ENCODE measurements around the gene ARID4B.

Gene ARID4B

GRCh38 chr1:235325139-235325538 lies 2.8 kb downstream of the ARID4B start:
- H4K91ac ChIP-seq (ENCODE audit: low read depth, low read length), result no peak overlapping the region
- H3K23ac ChIP-seq (ENCODE audit: low read length), result no peak overlapping the region
- no peak overlapping the region for H2AK5ac ChIP-seq (ENCODE audit: low read length)
- no peak overlapping the region for H2BK12ac ChIP-seq (ENCODE audit: low read length)
- H3K4ac ChIP-seq (ENCODE audit: low read depth, low read length), result no peak overlapping the region
- H3K4me3 ChIP-seq (ENCODE audit: low read depth, low read length), result no peak overlapping the region
- H4K8ac ChIP-seq (ENCODE audit: low read depth, low read length), result no peak overlapping the region
- 100% methylated on average over 1 of the region's 3 CpGs for WGBS (ENCODE audit: extremely low coverage, insufficient coverage, insufficient read length)
- H3K9ac ChIP-seq (ENCODE audit: low read length), result no peak overlapping the region
- H3K9me3 ChIP-seq (ENCODE audit: insufficient read depth, low read depth, low read length), result no peaks in the 10 kb centered on the region
- no peak overlapping the region for H2BK120ac ChIP-seq (ENCODE audit: insufficient read depth, low read length, poor library complexity)
- H4K12ac ChIP-seq (ENCODE audit: low read depth, low read length), result no peak overlapping the region
- peaks cover 23% of the 10 kb centered on the region for H3K79me1 ChIP-seq (ENCODE audit: low read length)
- no peak overlapping the region for H3K27ac ChIP-seq (ENCODE audit: low read depth, low read length)
- H3K79me2 ChIP-seq (ENCODE audit: control insufficient read depth, insufficient read depth, low read length, poor library complexity), result peaks cover 35% of the 10 kb centered on the region
- no peak overlapping the region for H3K18ac ChIP-seq (ENCODE audit: low read length)
- H2AFZ ChIP-seq (ENCODE audit: insufficient read depth, low read length, poor library complexity), result no peak overlapping the region
- H3K4me2 ChIP-seq (ENCODE audit: low read length), result no peak overlapping the region
- H3K4me1 ChIP-seq (ENCODE audit: control insufficient read depth in 1 of 2, insufficient read depth in 2 of 2, low read length in 2 of 2), result no peaks in the 10 kb centered on the region
- no peaks in the 10 kb centered on the region for H3K27me3 ChIP-seq (ENCODE audit: insufficient read depth, low read length)
- DNase-seq, result no peak
- peaks cover under 1 to 6% of the 10 kb centered on the region in 2 experiments for H3K36me3 ChIP-seq (ENCODE audit: control insufficient read depth in 1 of 2, insufficient read depth in 2 of 2, low read length in 2 of 2)
- no peak overlapping the region for H3K14ac ChIP-seq (ENCODE audit: low read length)
- no peak overlapping the region for H2BK5ac ChIP-seq (ENCODE audit: low read depth, low read length, poor library complexity)

GRCh38 chr1:235324296-235324695 lies 3.7 kb downstream of the ARID4B start:
- H2AFZ ChIP-seq (ENCODE audit: insufficient read depth, low read length, poor library complexity), result peak overlapping the region; percentile 38
- no peak overlapping the region for H2BK12ac ChIP-seq (ENCODE audit: low read length)
- peaks cover 21% of the 10 kb centered on the region for H3K79me1 ChIP-seq (ENCODE audit: low read length)
- H3K36me3 ChIP-seq (ENCODE audit: control insufficient read depth in 1 of 2, insufficient read depth in 2 of 2, low read length in 2 of 2), result peaks cover 5 to 9% of the 10 kb centered on the region in 2 experiments
- H3K9me3 ChIP-seq (ENCODE audit: insufficient read depth, low read depth, low read length), result no peaks in the 10 kb centered on the region
- no peak overlapping the region for H3K23ac ChIP-seq (ENCODE audit: low read length)
- H2BK5ac ChIP-seq (ENCODE audit: low read depth, low read length, poor library complexity), result no peak overlapping the region
- peaks cover 33% of the 10 kb centered on the region for H3K79me2 ChIP-seq (ENCODE audit: control insufficient read depth, insufficient read depth, low read length, poor library complexity)
- H3K4me3 ChIP-seq (ENCODE audit: low read depth, low read length), result no peak overlapping the region
- H3K14ac ChIP-seq (ENCODE audit: low read length), result no peak overlapping the region
- no peak overlapping the region for H2BK120ac ChIP-seq (ENCODE audit: insufficient read depth, low read length, poor library complexity)
- H4K8ac ChIP-seq (ENCODE audit: low read depth, low read length), result no peak overlapping the region
- H3K4me1 ChIP-seq (ENCODE audit: control insufficient read depth in 1 of 2, insufficient read depth in 2 of 2, low read length in 2 of 2), result no peaks in the 10 kb centered on the region
- 100% methylated on average over 1 of the region's 5 CpGs for WGBS (ENCODE audit: extremely low coverage, insufficient coverage, insufficient read length)
- no peak for DNase-seq
- H2AK5ac ChIP-seq (ENCODE audit: low read length), result no peak overlapping the region
- H4K91ac ChIP-seq (ENCODE audit: low read depth, low read length), result no peak overlapping the region
- H3K27me3 ChIP-seq (ENCODE audit: insufficient read depth, low read length), result no peaks in the 10 kb centered on the region
- H3K27ac ChIP-seq (ENCODE audit: low read depth, low read length), result no peak overlapping the region
- H3K4me2 ChIP-seq (ENCODE audit: low read length), result no peak overlapping the region
- H4K12ac ChIP-seq (ENCODE audit: low read depth, low read length), result no peak overlapping the region
- peak overlapping the region; percentile 97 for H3K4ac ChIP-seq (ENCODE audit: low read depth, low read length)
- H3K9ac ChIP-seq (ENCODE audit: low read length), result no peak overlapping the region
- no peak overlapping the region for H3K18ac ChIP-seq (ENCODE audit: low read length)

- no peak overlapping the region for H4K8ac ChIP-seq (ENCODE audit: low read depth, low read length)
- no peak overlapping the region for H3K23ac ChIP-seq (ENCODE audit: low read length)
- no peak overlapping the region for H4K91ac ChIP-seq (ENCODE audit: low read depth, low read length)
- no peak overlapping the region for H2BK5ac ChIP-seq (ENCODE audit: low read depth, low read length, poor library complexity)
- no peak overlapping the region for H2AFZ ChIP-seq (ENCODE audit: insufficient read depth, low read length, poor library complexity)
- H3K9ac ChIP-seq (ENCODE audit: low read length), result no peak overlapping the region
- H2AK5ac ChIP-seq (ENCODE audit: low read length), result no peak overlapping the region
- DNase-seq, result no peak
- no peak overlapping the region for H3K27ac ChIP-seq (ENCODE audit: low read depth, low read length)
- H3K79me1 ChIP-seq (ENCODE audit: low read length), result no peaks in the 10 kb centered on the region
- H3K79me2 ChIP-seq (ENCODE audit: control insufficient read depth, insufficient read depth, low read length, poor library complexity), result peaks cover 23% of the 10 kb centered on the region
- H4K12ac ChIP-seq (ENCODE audit: low read depth, low read length), result no peak overlapping the region
- no peak overlapping the region for H3K14ac ChIP-seq (ENCODE audit: low read length)
- H3K9me3 ChIP-seq (ENCODE audit: insufficient read depth, low read depth, low read length), result no peaks in the 10 kb centered on the region
- WGBS (ENCODE audit: extremely low coverage, insufficient coverage, insufficient read length), result no CpG with 5 or more reads among the region's 6 CpGs
- no peak overlapping the region for H3K4me3 ChIP-seq (ENCODE audit: low read depth, low read length)
- H2BK120ac ChIP-seq (ENCODE audit: insufficient read depth, low read length, poor library complexity), result no peak overlapping the region
- H3K36me3 ChIP-seq (ENCODE audit: control insufficient read depth in 1 of 2, insufficient read depth in 2 of 2, low read length in 2 of 2), result peaks cover 11 to 14% of the 10 kb centered on the region in 2 experiments
- H3K18ac ChIP-seq (ENCODE audit: low read length), result no peak overlapping the region
- H3K4me2 ChIP-seq (ENCODE audit: low read length), result no peak overlapping the region
- H3K27me3 ChIP-seq (ENCODE audit: insufficient read depth, low read length), result no peaks in the 10 kb centered on the region
- H3K4ac ChIP-seq (ENCODE audit: low read depth, low read length), result peak overlapping the region; percentile 78
- H2BK12ac ChIP-seq (ENCODE audit: low read length), result no peak overlapping the region
- no peaks in the 10 kb centered on the region for H3K4me1 ChIP-seq (ENCODE audit: control insufficient read depth in 1 of 2, insufficient read depth in 2 of 2, low read length in 2 of 2)
Observed at GRCh38 chr1:235320521-235321179, 7.3 kb downstream of the ARID4B start.

GRCh38 chr1:235319255-235319654 lies 8.7 kb downstream of the ARID4B start:
- no peak overlapping the region for H3K23ac ChIP-seq (ENCODE audit: low read length)
- no peaks in the 10 kb centered on the region for H3K4me1 ChIP-seq (ENCODE audit: control insufficient read depth in 1 of 2, insufficient read depth in 2 of 2, low read length in 2 of 2)
- no peak overlapping the region for H4K91ac ChIP-seq (ENCODE audit: low read depth, low read length)
- DNase-seq, result no peak
- no peak overlapping the region for H3K4me3 ChIP-seq (ENCODE audit: low read depth, low read length)
- no peak overlapping the region for H3K18ac ChIP-seq (ENCODE audit: low read length)
- H2AFZ ChIP-seq (ENCODE audit: insufficient read depth, low read length, poor library complexity), result no peak overlapping the region
- H3K9me3 ChIP-seq (ENCODE audit: insufficient read depth, low read depth, low read length), result no peaks in the 10 kb centered on the region
- no peaks in the 10 kb centered on the region for H3K27me3 ChIP-seq (ENCODE audit: insufficient read depth, low read length)
- H4K12ac ChIP-seq (ENCODE audit: low read depth, low read length), result no peak overlapping the region
- no peak overlapping the region for H4K8ac ChIP-seq (ENCODE audit: low read depth, low read length)
- WGBS (ENCODE audit: extremely low coverage, insufficient coverage, insufficient read length), result no CpG with 5 or more reads among the region's 2 CpGs
- H2BK5ac ChIP-seq (ENCODE audit: low read depth, low read length, poor library complexity), result no peak overlapping the region
- H2AK5ac ChIP-seq (ENCODE audit: low read length), result no peak overlapping the region
- H2BK120ac ChIP-seq (ENCODE audit: insufficient read depth, low read length, poor library complexity), result no peak overlapping the region
- no peak overlapping the region for H3K27ac ChIP-seq (ENCODE audit: low read depth, low read length)
- H3K9ac ChIP-seq (ENCODE audit: low read length), result no peak overlapping the region
- peaks cover 11 to 12% of the 10 kb centered on the region in 2 experiments for H3K36me3 ChIP-seq (ENCODE audit: control insufficient read depth in 1 of 2, insufficient read depth in 2 of 2, low read length in 2 of 2)
- no peak overlapping the region for H2BK12ac ChIP-seq (ENCODE audit: low read length)
- H3K4ac ChIP-seq (ENCODE audit: low read depth, low read length), result peak overlapping the region; percentile 94
- H3K79me2 ChIP-seq (ENCODE audit: control insufficient read depth, insufficient read depth, low read length, poor library complexity), result peaks cover 24% of the 10 kb centered on the region
- H3K14ac ChIP-seq (ENCODE audit: low read length), result no peak overlapping the region
- H3K4me2 ChIP-seq (ENCODE audit: low read length), result no peak overlapping the region
- no peaks in the 10 kb centered on the region for H3K79me1 ChIP-seq (ENCODE audit: low read length)

All from trophoblast cell (in vitro differentiated cells and primary cell).